A673 (cell line): ENCODE results near the gene CUTC.

Source experiments
- CTCF ChIP-seq: fragments of 300-800, 200-600 bp; sonication (generic); conservative IDR thresholded peaks from 2 replicates; pipeline ENCODE4 v1.5.1; 2017; ENCODE audit warnings: low read depth, mild to moderate bottlenecking, antibody characterized with exemption, low read length, moderate library complexity, mixed read lengths
- EZH2 ChIP-seq: fragments of 200-600 bp; sonication (generic); IDR thresholded peaks from 2 replicates; pipeline ENCODE4 v1.6.1; 2017; ENCODE audit warnings: borderline replicate concordance, low read depth, mild to moderate bottlenecking, mixed read lengths, antibody characterized with exemption, low read length; ENCODE audit not compliant: poor library complexity, severe bottlenecking

- TF ChIP-seq CTCF = no peak
- TF ChIP-seq EZH2 = no peak
These were observed 36.3 kb upstream of the CUTC start for GRCh38 chr10:99695761-99696160.
